ENCODE data around the gene GPR27.

The GPR27 gene

DNA sequence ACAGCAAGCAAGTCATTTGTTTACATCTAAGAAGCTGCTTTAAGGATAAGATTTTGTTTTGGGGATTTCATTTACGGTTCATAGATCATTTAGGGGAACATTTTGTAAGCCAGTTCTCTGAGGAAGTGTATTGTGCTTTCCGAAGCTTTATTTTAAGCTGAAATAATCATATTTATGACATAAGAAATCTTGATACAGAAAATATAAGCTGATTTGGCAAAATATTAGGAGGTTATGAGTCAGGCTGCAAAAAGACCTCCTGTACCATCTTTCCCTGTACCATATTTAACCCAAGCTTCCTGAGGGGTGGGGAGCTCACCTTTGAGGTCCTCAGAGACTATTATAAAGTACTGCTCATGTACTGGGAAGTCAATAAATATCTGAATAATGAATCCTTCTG is 20.3 kb upstream of the GPR27 start:
- no peak overlapping the region for H3K4me3 ChIP-seq (ENCODE audit: low read length in 2 of 2)
- H3K36me3 ChIP-seq (replicated peaks in 1 of 2; ENCODE audit: control insufficient read depth in 2 of 2, insufficient read depth in 2 of 2, low read length in 2 of 2): no peaks in the 10 kb centered on the region
- H2BK120ac ChIP-seq (ENCODE audit: low read depth, low read length): no peak overlapping the region
- H3K27ac ChIP-seq (replicated peaks; ENCODE audit: low read length): no peak overlapping the region
- no peak overlapping the region for H2BK12ac ChIP-seq (ENCODE audit: low read length)
- H4K8ac ChIP-seq (ENCODE audit: low read depth, low read length): no peak overlapping the region
- H2AK5ac ChIP-seq (ENCODE audit: low read depth, low read length): no peak overlapping the region
- H2BK15ac ChIP-seq (ENCODE audit: low read length): no peak overlapping the region
- H3K14ac ChIP-seq (ENCODE audit: low read length): no peak overlapping the region
- H3K27me3 ChIP-seq (ENCODE audit: control insufficient read depth in 3 of 3, insufficient read depth in 3 of 3, low read depth in 1 of 3, low read length in 3 of 3): peaks cover 0 to 8% (median 0%) of the 10 kb centered on the region in 3 experiments
- DNase-seq (ENCODE audit: low spot score): no peak
- no peak overlapping the region for H3K18ac ChIP-seq (ENCODE audit: low read length)
- H3K9ac ChIP-seq (ENCODE audit: low read depth, low read length, poor library complexity): no peak overlapping the region
- no peak overlapping the region for H2BK5ac ChIP-seq (ENCODE audit: low read length)
- no peak overlapping the region for H4K91ac ChIP-seq (ENCODE audit: low read depth, low read length, poor library complexity)
- H3K4me2 ChIP-seq (ENCODE audit: insufficient read depth, low read length, poor library complexity, severe bottlenecking): no peak overlapping the region
- H3K4ac ChIP-seq (ENCODE audit: low read length): no peak overlapping the region
- no peak overlapping the region for H2AFZ ChIP-seq (ENCODE audit: low read length)
- H3K4me1 ChIP-seq (ENCODE audit: control insufficient read depth in 2 of 2, insufficient read depth in 1 of 2, low read depth in 1 of 2, low read length in 2 of 2): peaks cover 0 to 8% of the 10 kb centered on the region in 2 donors
- peaks cover 0 to 3% of the 10 kb centered on the region in 2 donors for H3K9me3 ChIP-seq (replicated peaks in 1 of 2; ENCODE audit: control insufficient read depth in 2 of 2, insufficient read depth in 1 of 2, low read depth in 1 of 2, low read length in 2 of 2)
- no peak overlapping the region for H3K23ac ChIP-seq (ENCODE audit: low read depth, low read length, poor library complexity)
- peaks cover 2% of the 10 kb centered on the region for H3K79me1 ChIP-seq (ENCODE audit: low read depth, low read length)
- WGBS, 2 donors (ENCODE audit: extremely low coverage in 2 of 2, insufficient read length in 2 of 2, insufficient replicate concordance in 1 of 2): no CpG with 5 or more reads among the region's 2 CpGs

DNA sequence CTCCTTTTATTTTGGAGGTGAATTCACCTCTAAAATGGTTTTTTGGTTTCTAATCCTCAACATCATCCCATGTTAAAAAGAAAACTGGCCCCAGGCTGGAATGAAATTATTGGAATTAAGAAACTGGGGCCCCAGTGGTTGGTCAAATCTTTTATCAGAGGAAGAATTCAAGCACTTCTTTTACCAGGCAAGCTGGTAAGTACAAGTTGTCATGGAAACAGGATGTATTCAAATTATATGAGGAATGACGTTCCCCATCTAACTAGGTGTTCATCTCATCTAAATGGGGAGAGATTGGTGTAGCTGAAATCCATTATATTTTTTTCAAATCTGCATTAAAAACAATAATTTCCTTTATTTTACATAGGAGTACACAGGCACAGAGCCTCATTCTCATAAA is 18.8 kb upstream of the GPR27 start:
- no CpG with 5 or more reads among the region's 1 CpG for WGBS, 2 donors (ENCODE audit: extremely low coverage in 2 of 2, insufficient read length in 2 of 2, insufficient replicate concordance in 1 of 2)
- Histone ChIP-seq H2BK120ac (ENCODE audit: low read depth, low read length) (no peak overlapping the region), H3K23ac (ENCODE audit: low read depth, low read length, poor library complexity) (no peak overlapping the region), H2BK15ac (ENCODE audit: low read length) (no peak overlapping the region), H3K18ac (ENCODE audit: low read length) (no peak overlapping the region), H2BK5ac (ENCODE audit: low read length) (no peak overlapping the region), H2AFZ (ENCODE audit: low read length) (no peak overlapping the region), H3K9ac (ENCODE audit: low read depth, low read length, poor library complexity) (no peak overlapping the region), H3K14ac (ENCODE audit: low read length) (no peak overlapping the region), H3K4ac (ENCODE audit: low read length) (no peak overlapping the region), H3K36me3 (replicated peaks in 1 of 2; ENCODE audit: control insufficient read depth in 2 of 2, insufficient read depth in 2 of 2, low read length in 2 of 2) (no peaks in the 10 kb centered on the region), H3K79me1 (ENCODE audit: low read depth, low read length) (peaks cover 2% of the 10 kb centered on the region), H3K4me2 (ENCODE audit: insufficient read depth, low read length, poor library complexity, severe bottlenecking) (no peak overlapping the region), H3K4me3 (ENCODE audit: low read length in 2 of 2) (no peak overlapping the region), H2BK12ac (ENCODE audit: low read length) (no peak overlapping the region), H3K27me3 (ENCODE audit: control insufficient read depth in 3 of 3, insufficient read depth in 3 of 3, low read depth in 1 of 3, low read length in 3 of 3) (peaks cover 0 to 8% (median 0%) of the 10 kb centered on the region in 3 experiments), H4K8ac (ENCODE audit: low read depth, low read length) (no peak overlapping the region), H4K91ac (ENCODE audit: low read depth, low read length, poor library complexity) (no peak overlapping the region), H3K4me1 (ENCODE audit: control insufficient read depth in 2 of 2, insufficient read depth in 1 of 2, low read depth in 1 of 2, low read length in 2 of 2) (no peaks in the 10 kb centered on the region), H2AK5ac (ENCODE audit: low read depth, low read length) (no peak overlapping the region), H3K9me3 (replicated peaks in 1 of 2; ENCODE audit: control insufficient read depth in 2 of 2, insufficient read depth in 1 of 2, low read depth in 1 of 2, low read length in 2 of 2) (peaks cover 0 to 3% of the 10 kb centered on the region in 2 donors), H3K27ac (replicated peaks; ENCODE audit: low read length) (no peak overlapping the region)
- no peak for DNase-seq (ENCODE audit: low spot score)

GRCh38 chr3:71742621-71743020 is 11.0 kb upstream of the GPR27 start:
- H3K9me3 ChIP-seq (replicated peaks in 1 of 2; ENCODE audit: control insufficient read depth in 2 of 2, insufficient read depth in 1 of 2, low read depth in 1 of 2, low read length in 2 of 2): no peaks in the 10 kb centered on the region

DNA sequence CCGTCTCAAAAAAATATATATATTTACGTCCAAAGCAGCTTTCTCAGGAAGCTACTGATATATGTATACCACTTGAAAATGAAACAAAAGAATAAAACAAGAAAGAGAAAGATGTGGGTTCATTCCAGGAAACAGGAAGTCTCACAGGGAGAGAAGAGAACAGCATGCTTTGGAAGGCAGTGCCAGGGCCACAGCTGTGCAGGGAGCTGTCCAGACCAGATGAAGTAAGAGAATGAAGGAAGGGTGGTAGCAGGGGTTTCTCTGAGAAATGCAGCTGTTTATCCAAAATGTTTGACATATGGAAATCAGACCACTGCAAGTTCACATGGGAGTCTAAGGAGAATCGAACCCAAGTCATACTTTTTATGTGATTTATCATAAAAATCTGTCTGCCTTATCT is 8.9 kb upstream of the GPR27 start:
- H3K4me1 ChIP-seq (ENCODE audit: control insufficient read depth in 2 of 2, insufficient read depth in 1 of 2, low read depth in 1 of 2, low read length in 2 of 2): no peaks in the 10 kb centered on the region
- no peak overlapping the region for H3K4ac ChIP-seq (ENCODE audit: low read length)
- WGBS, 2 donors (ENCODE audit: extremely low coverage in 2 of 2, insufficient read length in 2 of 2, insufficient replicate concordance in 1 of 2): no CpG with 5 or more reads among the region's 3 CpGs
- no peaks in the 10 kb centered on the region for H3K36me3 ChIP-seq (replicated peaks in 1 of 2; ENCODE audit: control insufficient read depth in 2 of 2, insufficient read depth in 2 of 2, low read length in 2 of 2)
- no peak overlapping the region for H2AFZ ChIP-seq (ENCODE audit: low read length)
- no peak overlapping the region for H3K4me3 ChIP-seq (ENCODE audit: low read length in 2 of 2)
- no peak overlapping the region for H2AK5ac ChIP-seq (ENCODE audit: low read depth, low read length)
- no peak overlapping the region for H3K14ac ChIP-seq (ENCODE audit: low read length)
- no peak overlapping the region for H3K23ac ChIP-seq (ENCODE audit: low read depth, low read length, poor library complexity)
- H3K79me1 ChIP-seq (ENCODE audit: low read depth, low read length): no peaks in the 10 kb centered on the region
- DNase-seq (ENCODE audit: low spot score): no peak
- no peak overlapping the region for H3K4me2 ChIP-seq (ENCODE audit: insufficient read depth, low read length, poor library complexity, severe bottlenecking)
- no peak overlapping the region for H3K9ac ChIP-seq (ENCODE audit: low read depth, low read length, poor library complexity)
- H3K27me3 ChIP-seq (ENCODE audit: control insufficient read depth in 3 of 3, insufficient read depth in 3 of 3, low read depth in 1 of 3, low read length in 3 of 3): peaks cover 0 to 4% (median 0%) of the 10 kb centered on the region in 3 experiments
- H2BK15ac ChIP-seq (ENCODE audit: low read length): no peak overlapping the region
- no peak overlapping the region for H2BK12ac ChIP-seq (ENCODE audit: low read length)
- H3K18ac ChIP-seq (ENCODE audit: low read length): no peak overlapping the region
- no peak overlapping the region for H3K27ac ChIP-seq (replicated peaks; ENCODE audit: low read length)
- H4K8ac ChIP-seq (ENCODE audit: low read depth, low read length): no peak overlapping the region
- no peaks in the 10 kb centered on the region for H3K9me3 ChIP-seq (replicated peaks in 1 of 2; ENCODE audit: control insufficient read depth in 2 of 2, insufficient read depth in 1 of 2, low read depth in 1 of 2, low read length in 2 of 2)
- no peak overlapping the region for H4K91ac ChIP-seq (ENCODE audit: low read depth, low read length, poor library complexity)
- no peak overlapping the region for H2BK120ac ChIP-seq (ENCODE audit: low read depth, low read length)
- H2BK5ac ChIP-seq (ENCODE audit: low read length): no peak overlapping the region

More at GRCh38 chr3:71742621-71743020, 11.0 kb upstream of the GPR27 start:
- H3K18ac ChIP-seq (ENCODE audit: low read length): no peak overlapping the region
- H3K79me1 ChIP-seq (ENCODE audit: low read depth, low read length): no peaks in the 10 kb centered on the region
- no peak overlapping the region for H4K91ac ChIP-seq (ENCODE audit: low read depth, low read length, poor library complexity)
- no peak overlapping the region for H3K9ac ChIP-seq (ENCODE audit: low read depth, low read length, poor library complexity)
- WGBS, 2 donors (ENCODE audit: extremely low coverage in 2 of 2, insufficient read length in 2 of 2, insufficient replicate concordance in 1 of 2): no CpG with 5 or more reads among the region's 1 CpG
- H3K14ac ChIP-seq (ENCODE audit: low read length): no peak overlapping the region
- no peak overlapping the region for H2BK12ac ChIP-seq (ENCODE audit: low read length)
- no peak for DNase-seq (ENCODE audit: low spot score)
- no peak overlapping the region for H3K23ac ChIP-seq (ENCODE audit: low read depth, low read length, poor library complexity)
- no peak overlapping the region for H4K8ac ChIP-seq (ENCODE audit: low read depth, low read length)
- H3K4me2 ChIP-seq (ENCODE audit: insufficient read depth, low read length, poor library complexity, severe bottlenecking): no peak overlapping the region
- H2BK15ac ChIP-seq (ENCODE audit: low read length): no peak overlapping the region
- no peak overlapping the region for H3K4ac ChIP-seq (ENCODE audit: low read length)
- H3K4me3 ChIP-seq (ENCODE audit: low read length in 2 of 2): no peak overlapping the region
- H3K4me1 ChIP-seq (ENCODE audit: control insufficient read depth in 2 of 2, insufficient read depth in 1 of 2, low read depth in 1 of 2, low read length in 2 of 2): no peaks in the 10 kb centered on the region
- no peak overlapping the region for H2AK5ac ChIP-seq (ENCODE audit: low read depth, low read length)
- no peaks in the 10 kb centered on the region for H3K36me3 ChIP-seq (replicated peaks in 1 of 2; ENCODE audit: control insufficient read depth in 2 of 2, insufficient read depth in 2 of 2, low read length in 2 of 2)
- H2BK5ac ChIP-seq (ENCODE audit: low read length): no peak overlapping the region
- H3K27me3 ChIP-seq (ENCODE audit: control insufficient read depth in 3 of 3, insufficient read depth in 3 of 3, low read depth in 1 of 3, low read length in 3 of 3): no peaks in the 10 kb centered on the region
- H2BK120ac ChIP-seq (ENCODE audit: low read depth, low read length): no peak overlapping the region
- no peak overlapping the region for H2AFZ ChIP-seq (ENCODE audit: low read length)
- H3K27ac ChIP-seq (replicated peaks; ENCODE audit: low read length): no peak overlapping the region

All from neuronal stem cell (in vitro differentiated cells).